GM10266 (cell line): ENCODE measurements around the gene RSRC1.
"Not testable (repeated sequence)": the region's sequence is repeated elsewhere in the genome, so short reads cannot be mapped to it uniquely, and the experiment has no call there.

Source experiments
- DNase-seq: peaks from one replicate; pipeline ENCODE4 v3.0.0; 2012; ENCODE audit errors: extremely low spot score
- CTCF ChIP-seq: IDR thresholded peaks from 2 replicates; pipeline ENCODE4 v1.5.1; 2012; ENCODE audit warnings: mild to moderate bottlenecking, low read depth; ENCODE audit not compliant: control insufficient read depth, insufficient read depth; ENCODE audit errors: missing control alignments

The RSRC1 gene

DNA sequence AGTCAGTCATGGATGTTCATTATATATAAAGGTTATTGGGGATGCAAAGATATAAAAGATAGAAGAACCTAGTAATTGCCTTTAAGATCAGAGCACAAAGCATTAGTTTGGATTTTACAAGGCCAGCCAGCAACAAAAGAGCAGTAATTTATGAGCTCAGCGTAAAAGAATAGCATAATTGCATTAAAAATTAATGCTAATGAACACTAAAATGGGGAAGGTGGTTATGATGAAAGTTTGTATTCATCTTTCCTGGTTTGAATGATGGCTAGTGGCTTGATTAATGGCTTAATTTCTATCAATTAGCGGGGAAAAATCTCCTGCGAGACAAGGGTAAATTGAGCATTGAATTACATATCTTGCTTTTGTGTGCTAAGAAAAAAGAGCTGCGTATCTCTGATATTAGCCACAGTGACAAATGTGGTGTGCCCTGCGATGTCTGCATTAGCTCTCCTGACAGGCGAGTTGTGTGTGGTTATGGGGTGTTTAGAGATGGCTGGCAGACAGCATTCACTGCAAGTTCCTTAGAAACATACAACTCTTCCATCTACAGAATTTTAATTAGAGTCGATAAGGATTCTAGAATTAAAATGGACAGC is 418.3 kb downstream of the RSRC1 start:
- no peak for TF ChIP-seq CTCF
- DNase-seq: no peak

DNA sequence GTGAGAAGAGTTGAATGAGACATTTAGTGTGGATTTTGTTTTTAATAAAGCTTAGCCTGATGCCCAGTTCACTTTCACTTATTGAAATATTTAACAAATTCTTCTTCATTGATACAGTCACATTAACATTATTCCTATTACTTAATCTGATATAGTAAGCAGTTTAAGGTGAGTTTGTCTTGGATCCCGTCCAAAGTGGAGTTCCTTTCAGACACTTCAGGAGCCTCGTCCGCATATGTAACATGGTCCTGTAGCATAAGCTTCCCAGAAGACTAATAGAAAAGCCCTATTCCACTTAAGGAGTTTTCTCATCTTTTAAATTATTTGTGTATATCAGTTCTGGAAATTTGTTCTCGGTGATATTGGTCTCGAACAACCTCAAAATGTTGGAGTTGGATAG is 421.4 kb downstream of the RSRC1 start:
- no peak for DNase-seq
- no peak for TF ChIP-seq CTCF

DNA sequence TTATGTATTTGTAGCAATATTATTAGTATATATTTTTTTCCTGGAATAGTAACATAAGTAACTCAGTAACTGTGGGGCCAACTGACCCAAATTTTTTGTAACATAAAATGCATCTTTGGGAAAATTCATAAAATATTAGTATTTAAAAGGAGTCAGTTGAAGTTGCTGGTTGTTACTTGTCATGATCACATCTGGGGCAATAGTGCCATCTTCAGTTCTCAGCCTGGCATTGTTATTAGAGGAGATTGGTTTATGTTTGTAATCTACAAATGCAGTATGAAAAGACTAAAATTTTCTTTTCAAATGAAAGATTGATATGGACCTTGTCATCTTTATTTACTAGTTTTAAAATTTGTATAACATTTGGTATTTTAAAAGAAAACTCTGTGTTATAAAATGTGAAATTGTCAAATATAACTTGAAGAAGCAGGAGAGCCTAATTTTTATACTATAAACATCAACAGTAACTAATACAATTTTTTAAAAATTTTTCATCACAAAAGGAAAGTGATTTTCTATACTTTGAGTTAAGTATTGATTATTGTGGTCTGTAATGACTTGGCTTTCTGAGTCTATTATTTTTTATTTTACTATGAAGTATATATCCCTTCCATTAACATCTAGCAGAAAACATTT is 422.3 kb downstream of the RSRC1 start:
- peak; percentile 51 for TF ChIP-seq CTCF
- DNase-seq: peak; percentile 24

GRCh38 chr3:158535918-158536317 is 426.0 kb downstream of the RSRC1 start:
- no peak for DNase-seq
- TF ChIP-seq CTCF: no peak

GRCh38 chr3:158539414-158540014 is 429.6 kb downstream of the RSRC1 start:
- peak; percentile 41 for TF ChIP-seq CTCF
- DNase-seq: peak; percentile 9

DNA sequence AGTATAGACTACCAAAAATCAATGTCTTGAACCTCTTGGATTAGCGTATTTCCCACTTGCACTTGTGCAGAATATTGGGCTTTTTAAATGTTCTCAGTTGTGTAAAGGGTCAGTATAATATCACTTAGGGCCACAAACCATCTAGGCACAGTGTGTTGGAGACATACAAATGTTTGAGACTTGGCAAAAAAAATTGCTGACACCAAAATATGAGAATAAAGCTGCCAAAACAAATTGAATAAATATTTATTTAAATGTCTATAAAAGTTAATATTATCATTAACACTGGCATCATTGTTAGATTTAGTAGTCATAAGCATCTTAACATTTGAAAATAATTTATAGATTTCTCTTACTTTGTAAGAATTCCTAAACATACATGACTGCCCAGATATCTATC is 430.2 kb downstream of the RSRC1 start:
- no peak for DNase-seq
- TF ChIP-seq CTCF: no peak

DNA sequence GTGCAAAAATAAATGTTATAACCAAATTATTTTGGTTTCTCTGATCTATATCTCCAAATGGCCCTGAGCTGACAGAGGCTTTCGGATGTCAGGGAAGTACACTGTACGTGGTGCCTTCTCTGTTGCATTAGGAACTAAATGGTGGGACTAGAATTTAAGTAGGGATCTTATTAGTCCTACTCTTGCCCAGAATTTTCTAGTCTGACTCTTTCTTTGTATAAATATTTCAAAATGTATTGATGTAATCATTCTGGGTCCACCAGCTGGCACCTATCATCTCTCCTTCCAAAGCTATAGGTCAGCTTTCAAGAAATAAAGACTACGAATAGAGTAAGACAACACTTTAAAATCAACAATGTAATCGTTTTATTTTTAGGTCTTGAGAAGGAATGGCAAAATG is 438.8 kb downstream of the RSRC1 start:
- no peak for DNase-seq
- no peak for TF ChIP-seq CTCF

- not testable (repeated sequence) for DNase-seq
Measured at GRCh38 chr3:158549938-158550337, 440.0 kb downstream of the RSRC1 start.
